Choroid plexus epithelial cell (primary cell): ENCODE data around the gene INPP5J.

Source experiments
- DNase-seq: peaks from one replicate; pipeline ENCODE4 v3.0.0-alpha.2; 2010; ENCODE audit warnings: low read depth
- H3K4me3 ChIP-seq: 2 replicates; pipeline ENCODE4 v1.5.1; 2011; ENCODE audit warnings: low read depth, mild to moderate bottlenecking, control low read depth, low read length, moderate library complexity
- CTCF ChIP-seq: conservative IDR thresholded peaks from 2 replicates; pipeline ENCODE4 v1.5.1; 2011; ENCODE audit warnings: low read depth, mild to moderate bottlenecking, control low read depth, inconsistent platforms, low read length, moderate library complexity

The INPP5J gene

DNA sequence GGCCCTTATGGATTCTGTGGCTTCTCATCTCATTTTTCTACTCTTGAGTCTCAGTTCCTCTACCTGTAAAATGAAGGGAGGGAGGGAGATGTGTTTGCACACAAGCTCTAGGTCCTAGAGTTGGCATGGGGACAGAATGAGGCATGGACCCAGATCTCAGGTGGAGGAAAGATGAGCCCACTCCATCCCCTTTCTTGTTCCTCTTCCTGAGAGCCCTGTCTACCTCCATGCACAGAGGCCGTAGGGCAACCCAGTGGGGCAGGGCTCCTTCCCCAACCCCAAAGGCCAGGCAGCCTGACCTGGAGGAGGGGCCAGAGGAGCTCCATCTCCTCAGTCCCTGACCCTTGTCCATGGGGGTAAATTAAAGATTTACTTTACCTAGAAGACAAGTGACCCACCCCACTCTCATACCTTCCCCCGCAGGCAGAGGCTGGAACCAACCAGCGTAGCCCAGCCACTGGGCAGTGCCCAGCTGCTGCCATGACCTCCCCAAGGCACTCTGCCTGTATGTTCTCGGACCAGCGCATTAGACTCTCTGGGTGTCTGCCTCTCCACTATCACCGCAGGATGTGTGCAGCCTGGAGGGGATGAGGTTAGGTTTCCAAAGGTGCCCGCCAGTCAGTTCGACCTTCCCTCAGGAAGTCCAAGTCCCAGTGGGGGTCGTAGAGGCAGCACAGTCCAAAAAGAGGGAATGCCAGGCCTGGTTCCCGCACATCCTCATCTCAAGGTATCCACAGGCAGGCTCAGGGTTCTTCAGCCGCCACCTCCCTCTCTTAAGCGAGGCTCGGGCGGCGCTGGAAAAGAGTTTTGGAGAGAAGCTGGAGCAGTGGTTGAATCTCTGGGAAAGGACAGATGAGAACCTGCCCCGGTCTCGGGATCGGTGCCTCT is 38.6 kb upstream of the INPP5J start:
- DNase-seq, result no peak
- peak overlapping the region; percentile 80 for H3K4me3 ChIP-seq
- no peak for TF ChIP-seq CTCF

- peak; percentile 75 for TF ChIP-seq CTCF
- H3K4me3 ChIP-seq, result peak overlapping the region; percentile 80
- peak; percentile 88 for DNase-seq
These were observed 37.8 kb upstream of the INPP5J start for GRCh38 chr22:31084811-31085492.

- TF ChIP-seq CTCF, result no peak
- peak overlapping the region; percentile 80 for H3K4me3 ChIP-seq
- DNase-seq, result no peak
These were observed 37.3 kb upstream of the INPP5J start for GRCh38 chr22:31085493-31085824.

DNA sequence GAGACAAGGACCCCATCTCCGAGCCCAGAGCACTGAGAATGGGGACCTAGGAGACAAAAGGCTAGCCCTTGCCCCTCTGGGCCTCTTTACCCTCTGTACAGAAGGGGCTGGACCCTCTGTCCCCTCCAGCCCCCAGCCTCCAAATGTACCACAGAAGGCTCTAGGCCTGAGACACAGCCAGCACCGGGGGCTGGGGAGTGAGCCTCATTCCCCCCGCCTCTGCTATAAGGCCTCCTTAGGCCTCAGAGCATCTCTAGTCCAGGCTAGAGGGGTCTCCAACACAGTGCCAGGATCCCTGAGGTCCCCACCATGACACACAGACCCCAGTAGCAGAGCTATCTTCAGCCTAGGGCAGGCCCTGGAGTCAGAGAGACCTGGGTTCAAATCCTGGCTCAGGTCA is 36.8 kb upstream of the INPP5J start:
- no peak for TF ChIP-seq CTCF
- no peak overlapping the region for H3K4me3 ChIP-seq
- no peak for DNase-seq

DNA sequence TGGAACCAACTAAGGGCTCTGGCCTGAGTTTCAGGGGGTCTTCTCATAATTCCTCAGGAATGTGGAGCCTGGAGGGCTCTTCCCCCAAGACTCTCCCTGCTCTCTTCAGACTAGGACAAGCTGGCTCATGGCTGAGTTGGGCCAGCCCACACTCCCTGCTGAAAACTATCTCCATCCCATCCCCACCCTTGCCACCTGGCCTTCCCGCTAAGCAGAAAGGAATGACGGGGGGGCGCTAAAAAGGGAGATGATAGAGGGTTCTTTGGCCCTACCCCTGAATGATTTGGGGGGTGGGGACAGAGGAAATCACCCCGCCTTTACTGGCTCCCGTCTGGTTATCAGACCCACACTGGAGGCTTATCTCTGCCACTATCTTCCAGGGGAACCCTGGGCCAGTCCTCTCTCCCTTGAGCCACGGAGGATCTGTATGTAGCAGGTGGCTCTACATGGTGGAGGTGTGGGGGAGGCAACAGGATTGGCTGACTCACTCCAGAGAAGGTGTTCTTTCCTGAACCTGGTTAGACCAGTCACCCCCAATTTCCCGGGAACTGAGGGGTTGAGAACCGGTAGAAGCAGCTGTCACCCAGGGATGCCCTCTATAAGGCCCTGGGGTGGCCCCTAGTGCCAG is 35.9 kb upstream of the INPP5J start:
- TF ChIP-seq CTCF, result no peak
- DNase-seq, result no peak
- H3K4me3 ChIP-seq, result no peak overlapping the region

DNA sequence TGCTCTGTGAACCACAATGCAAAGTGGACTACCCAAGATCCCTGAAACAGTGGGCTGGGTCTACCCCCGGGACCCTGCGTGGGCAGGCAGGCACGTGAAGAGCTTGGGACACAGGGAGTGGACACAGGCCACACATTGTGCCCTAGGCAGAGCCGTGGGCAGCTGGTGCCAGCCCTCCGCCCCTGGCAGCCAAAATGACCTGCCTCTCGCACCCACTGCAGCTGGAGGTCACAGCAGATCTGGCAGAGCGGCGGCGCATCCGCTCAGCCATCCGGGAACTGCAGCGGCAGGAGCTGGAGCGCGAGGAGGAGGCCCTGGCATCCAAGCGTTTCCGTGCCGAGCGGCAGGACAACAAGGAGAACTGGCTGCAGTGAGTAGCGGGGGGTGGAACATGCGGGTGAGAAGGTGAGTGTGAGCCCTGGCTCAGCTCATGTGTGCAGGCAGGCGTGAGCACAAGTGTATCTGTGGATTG is 35.0 kb upstream of the INPP5J start:
- TF ChIP-seq CTCF, result no peak
- DNase-seq, result no peak
- no peak overlapping the region for H3K4me3 ChIP-seq
